Smooth muscle cell of the brain vasculature (primary cell): ENCODE results near the gene PEF1.

Experiments
- DNase-seq: peaks from one replicate; pipeline ENCODE4 v3.0.0-alpha.2; 2012; ENCODE audit warnings: low read depth, low spot score

The PEF1 gene

GRCh38 chr1:31627930-31628559 is 16.6 kb downstream of the PEF1 start:
- DNase-seq, result no peak

GRCh38 chr1:31627301-31627929 is 17.3 kb downstream of the PEF1 start:
- DNase-seq, result no peak

GRCh38 chr1:31626223-31627207 is 18.2 kb downstream of the PEF1 start:
- no peak for DNase-seq

- DNase-seq, result no peak
These were observed 19.0 kb downstream of the PEF1 start for GRCh38 chr1:31625561-31626222.

- DNase-seq, result no peak
These were observed 19.8 kb downstream of the PEF1 start for GRCh38 chr1:31624731-31625514.

- DNase-seq, result no peak
These were observed 20.4 kb downstream of the PEF1 start for GRCh38 chr1:31624309-31624708.

- no peak for DNase-seq
These were observed 21.3 kb downstream of the PEF1 start for GRCh38 chr1:31623365-31623764.

GRCh38 chr1:31621847-31622730 is 22.6 kb downstream of the PEF1 start:
- DNase-seq, result no peak

GRCh38 chr1:31621498-31621820 is 23.2 kb downstream of the PEF1 start:
- DNase-seq, result no peak

- DNase-seq, result no peak
These were observed 23.8 kb downstream of the PEF1 start for GRCh38 chr1:31620631-31621497.

GRCh38 chr1:31618916-31619846 is 25.5 kb downstream of the PEF1 start:
- no peak for DNase-seq

- no peak for DNase-seq
These were observed 26.5 kb downstream of the PEF1 start for GRCh38 chr1:31617916-31618746.

GRCh38 chr1:31617218-31617915 is 27.3 kb downstream of the PEF1 start, which contains the start of gene HCRTR1:
TSS of gene HCRTR1 (plus strand) at chr1:31617689. CDS start at chr1:31619193, 1,504 bp downstream.
- DNase-seq, result no peak

- no peak for DNase-seq
These were observed 28.7 kb downstream of the PEF1 start for GRCh38 chr1:31615939-31616338.

GRCh38 chr1:31615414-31615813 is 29.3 kb downstream of the PEF1 start:
- DNase-seq, result no peak

GRCh38 chr1:31614414-31615005 is 30.2 kb downstream of the PEF1 start:
- DNase-seq, result no peak
